ENCODE measurements around the gene NUP205.

NUP205 gene

GRCh38 chr7:135562720-135563119 lies 5.0 kb downstream of the NUP205 start:
- Histone ChIP-seq H3K36me3 (replicated peaks; ENCODE audit: insufficient read depth, low read length) (0 out of 2 replicates have a peak, but pooled peaks cover 3% of the 10 kb centered on the region), H3K4me1 (ENCODE audit: low read length) (peaks cover 5% of the 10 kb centered on the region; the same call in 1 of the 2 replicates), H3K9ac (ENCODE audit: low read length) (no peak overlapping the region), H2AFZ (ENCODE audit: low read length) (no peak overlapping the region), H3K4me2 (ENCODE audit: low read depth, low read length) (no peak overlapping the region), H3F3A (ENCODE audit: insufficient read depth, low read length) (peaks cover 11% of the 10 kb centered on the region), H3K79me2 (ENCODE audit: low read length) (peaks cover 99% of the 10 kb centered on the region), H3K27me3 (replicated peaks; ENCODE audit: insufficient read depth, low read length) (no peaks in the 10 kb centered on the region), H4K20me1 (ENCODE audit: insufficient read depth, low read length) (peaks cover 18% of the 10 kb centered on the region; the same call in 1 of the 2 replicates), H3K9me2 (replicated peaks; ENCODE audit: insufficient read depth, low read length) (no peaks in the 10 kb centered on the region), H3K9me3 (replicated peaks; ENCODE audit: insufficient read depth, low read length) (no peaks in the 10 kb centered on the region), H3K4me3 (ENCODE audit: low read length) (no peak overlapping the region), H3K27ac (ENCODE audit: low read length) (no peak overlapping the region)
- TF ChIP-seq EZH2phosphoT487 (IDR thresholded peaks at IDR 0.05; ENCODE audit: low read length): no peak
- no peak for TF ChIP-seq CTCF (IDR thresholded peaks at IDR 0.05; ENCODE audit: low read length)
- TF ChIP-seq EZH2 (optimal IDR thresholded peaks at IDR 0.05; ENCODE audit: low read depth, low read length): no peak
- DNase-seq: no peak

GRCh38 chr7:135571834-135572233 lies 14.1 kb downstream of the NUP205 start:
- Histone ChIP-seq H3K9me3 (replicated peaks; ENCODE audit: insufficient read depth, low read length) (no peaks in the 10 kb centered on the region), H3K36me3 (replicated peaks; ENCODE audit: insufficient read depth, low read length) (peaks cover 44% of the 10 kb centered on the region), H3K4me2 (ENCODE audit: low read depth, low read length) (no peak overlapping the region), H3K27me3 (replicated peaks; ENCODE audit: insufficient read depth, low read length) (no peaks in the 10 kb centered on the region), H3K4me3 (ENCODE audit: low read length) (no peak overlapping the region), H3K79me2 (ENCODE audit: low read length) (peaks cover 61% of the 10 kb centered on the region), H3K27ac (ENCODE audit: low read length) (no peak overlapping the region), H3F3A (ENCODE audit: insufficient read depth, low read length) (peaks cover 4% of the 10 kb centered on the region; the same call in 1 of the 2 replicates), H4K20me1 (ENCODE audit: insufficient read depth, low read length) (no peaks in the 10 kb centered on the region; the same call in 1 of the 2 replicates), H3K9me2 (replicated peaks; ENCODE audit: insufficient read depth, low read length) (no peaks in the 10 kb centered on the region), H3K9ac (ENCODE audit: low read length) (no peak overlapping the region), H2AFZ (ENCODE audit: low read length) (no peak overlapping the region), H3K4me1 (ENCODE audit: low read length) (peaks cover 5% of the 10 kb centered on the region; the same call in 1 of the 2 replicates)
- DNase-seq: no peak
- TF ChIP-seq EZH2 (optimal IDR thresholded peaks at IDR 0.05; ENCODE audit: low read depth, low read length) (no peak), CTCF (IDR thresholded peaks at IDR 0.05; ENCODE audit: low read length) (no peak), EZH2phosphoT487 (IDR thresholded peaks at IDR 0.05; ENCODE audit: low read length) (no peak)

- Histone ChIP-seq H3K4me1 (ENCODE audit: low read length) (peaks cover 5% of the 10 kb centered on the region; the same call in 1 of the 2 replicates), H4K20me1 (ENCODE audit: insufficient read depth, low read length) (no peaks in the 10 kb centered on the region; the same call in 1 of the 2 replicates), H2AFZ (ENCODE audit: low read length) (no peak overlapping the region), H3F3A (ENCODE audit: insufficient read depth, low read length) (peaks cover 4% of the 10 kb centered on the region; the same call in 1 of the 2 replicates), H3K36me3 (replicated peaks; ENCODE audit: insufficient read depth, low read length) (peaks cover 61% of the 10 kb centered on the region), H3K4me2 (ENCODE audit: low read depth, low read length) (no peak overlapping the region), H3K27me3 (replicated peaks; ENCODE audit: insufficient read depth, low read length) (no peaks in the 10 kb centered on the region), H3K9me3 (replicated peaks; ENCODE audit: insufficient read depth, low read length) (no peaks in the 10 kb centered on the region), H3K4me3 (ENCODE audit: low read length) (no peak overlapping the region), H3K9ac (ENCODE audit: low read length) (no peak overlapping the region), H3K9me2 (replicated peaks; ENCODE audit: insufficient read depth, low read length) (no peaks in the 10 kb centered on the region), H3K27ac (ENCODE audit: low read length) (no peak overlapping the region), H3K79me2 (ENCODE audit: low read length) (peaks cover 45% of the 10 kb centered on the region)
- DNase-seq: no peak
- TF ChIP-seq EZH2phosphoT487 (IDR thresholded peaks at IDR 0.05; ENCODE audit: low read length): no peak
- TF ChIP-seq CTCF (IDR thresholded peaks at IDR 0.05; ENCODE audit: low read length): no peak
- TF ChIP-seq EZH2 (optimal IDR thresholded peaks at IDR 0.05; ENCODE audit: low read depth, low read length): no peak
Observed at GRCh38 chr7:135573541-135573940, 15.8 kb downstream of the NUP205 start.
